ENCODE measurements around the gene L1TD1. TPM values are rescaled to one million over a fixed set of nuclear protein-coding genes. Genes with fewer than 3 reads are reported as not detected.
"Not testable (repeated sequence)": the region's sequence is repeated elsewhere in the genome, so short reads cannot be mapped to it uniquely, and the experiment has no call there.

L1TD1 gene
- total RNA-seq, 3 donors from 2014 or later, result 0.98 to 12.0 (median 1.4) TPM

DNA sequence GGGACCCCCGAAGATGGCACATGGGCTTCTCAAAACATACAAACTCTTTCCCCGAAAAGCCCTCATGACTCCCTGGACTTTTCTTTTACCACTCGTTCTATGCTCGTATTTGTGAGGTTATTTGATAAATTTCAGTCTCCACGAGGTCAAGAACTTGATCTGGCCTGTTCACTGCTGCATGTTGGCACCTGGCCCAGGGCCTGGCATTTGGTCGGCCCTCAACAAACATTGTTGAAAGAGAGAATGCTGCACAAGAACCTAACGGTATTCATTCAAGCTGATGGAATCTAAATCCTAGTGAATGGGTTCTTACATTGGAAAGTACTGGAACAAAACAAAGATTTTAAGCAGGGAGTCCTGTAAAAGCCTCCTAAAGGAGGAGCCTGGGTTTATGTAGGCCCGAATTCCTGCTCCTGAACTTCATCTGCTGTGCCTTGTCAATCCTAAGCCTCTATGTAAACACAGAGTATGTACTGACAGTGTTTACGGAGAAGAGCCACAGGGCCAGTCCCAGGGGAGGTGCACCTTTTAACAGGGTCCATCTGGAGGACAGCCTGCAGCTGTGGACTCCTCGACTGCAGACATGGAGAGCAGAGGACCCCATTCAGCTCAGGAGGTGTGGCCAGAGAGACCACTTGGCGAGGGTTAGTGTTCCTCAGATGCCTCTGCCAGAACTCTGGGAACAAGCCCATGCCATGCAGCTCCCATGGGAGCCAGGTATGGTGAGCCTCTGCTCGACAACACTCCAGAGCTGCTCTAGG is 46.9 kb downstream of the L1TD1 start:
- no peak for TF ChIP-seq CTCF (IDR thresholded peaks at IDR 0.05)
- Histone ChIP-seq H3K36me3 (ENCODE audit: low read depth) (no peaks in the 10 kb centered on the region), H3K4me3 (no peak overlapping the region), H3K4me1 (ENCODE audit: low read depth) (no peaks in the 10 kb centered on the region), H3K9me3 (no peaks in the 10 kb centered on the region)
- ATAC-seq, result peak; percentile 46
- peak in 2 of 3 donors; percentile 35 to 38 for DNase-seq
- intact Hi-C loops (cut with DNase I, micrococcal nuclease), result no loop called here

GRCh38 chr1:62244380-62244779 is 49.7 kb downstream of the L1TD1 start:
- H3K36me3 ChIP-seq (ENCODE audit: low read depth); ATAC-seq: not testable (repeated sequence)

DNA sequence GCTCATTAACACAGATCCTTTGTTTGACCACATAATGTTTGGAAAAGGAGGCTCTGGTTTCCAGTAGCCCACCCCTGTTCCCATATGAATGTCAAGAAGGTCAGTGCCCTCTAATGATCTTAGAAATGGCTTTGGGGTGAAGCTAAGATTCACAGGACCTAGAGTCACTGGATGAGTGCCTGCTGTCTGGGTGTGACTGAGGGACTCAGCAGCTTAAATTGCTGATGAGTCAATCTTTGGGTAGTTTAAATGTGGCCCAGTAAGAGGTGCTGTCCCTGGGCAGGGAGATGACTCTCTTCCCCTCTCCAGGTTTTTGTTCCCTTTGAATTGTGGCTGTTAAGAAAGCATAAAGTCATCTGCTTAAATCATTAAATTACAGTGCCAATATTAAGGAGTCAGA is 50.6 kb downstream of the L1TD1 start:
- H3K4me3 ChIP-seq, result no peak overlapping the region
- H3K36me3 ChIP-seq (ENCODE audit: low read depth), result no peaks in the 10 kb centered on the region
- ATAC-seq (no peak), DNase-seq (no peak)
- intact Hi-C loops (cut with DNase I, micrococcal nuclease), result no loop called here
- TF ChIP-seq CTCF (IDR thresholded peaks at IDR 0.05), result no peak
- H3K4me1 ChIP-seq (ENCODE audit: low read depth), result no peaks in the 10 kb centered on the region
- H3K9me3 ChIP-seq, result no peaks in the 10 kb centered on the region

More at GRCh38 chr1:62244380-62244779, 49.7 kb downstream of the L1TD1 start:
- intact Hi-C loops (cut with DNase I, micrococcal nuclease); H3K4me3 ChIP-seq; H3K4me1 ChIP-seq (ENCODE audit: low read depth); H3K9me3 ChIP-seq; DNase-seq: not testable (repeated sequence)

DNA sequence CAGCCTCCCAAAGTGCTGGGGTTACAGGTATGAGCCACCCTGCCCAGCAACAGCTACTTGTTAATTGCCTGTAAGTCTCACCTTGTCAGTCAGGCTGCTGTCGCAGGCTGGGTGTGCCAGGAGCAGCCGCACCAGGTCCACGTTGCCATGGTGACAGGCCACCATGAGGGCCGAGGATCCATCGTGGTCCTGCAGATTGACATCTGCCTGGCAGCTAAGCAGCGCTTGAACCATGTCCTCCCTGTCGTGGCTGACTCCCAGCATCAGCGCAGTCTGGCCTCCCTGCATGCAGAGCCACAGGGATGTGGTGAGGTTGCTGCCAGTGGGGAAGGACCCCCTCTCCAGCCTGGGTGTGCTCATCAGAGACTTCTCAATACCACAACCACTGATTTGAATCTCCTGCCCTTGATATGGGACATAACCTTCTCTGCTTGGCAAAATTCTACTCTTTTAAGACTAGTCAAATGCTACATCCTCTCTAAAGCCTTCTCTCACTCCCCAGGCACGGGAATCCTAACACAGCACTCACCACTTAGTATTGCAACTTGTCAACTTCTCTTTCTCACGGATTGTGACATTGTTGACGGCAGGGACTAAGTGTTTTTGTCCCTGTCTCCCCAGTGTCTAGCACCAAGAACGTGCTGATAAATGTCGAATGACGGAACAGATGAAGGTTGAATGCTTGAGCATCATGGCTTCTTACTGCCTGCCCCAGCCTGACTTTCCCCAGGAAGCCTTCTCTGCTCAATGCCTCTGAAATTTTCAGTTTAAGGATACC is 52.9 kb downstream of the L1TD1 start:
- intact Hi-C loops (cut with DNase I, micrococcal nuclease), result no loop called here
- no peaks in the 10 kb centered on the region for H3K4me1 ChIP-seq (ENCODE audit: low read depth)

DNA sequence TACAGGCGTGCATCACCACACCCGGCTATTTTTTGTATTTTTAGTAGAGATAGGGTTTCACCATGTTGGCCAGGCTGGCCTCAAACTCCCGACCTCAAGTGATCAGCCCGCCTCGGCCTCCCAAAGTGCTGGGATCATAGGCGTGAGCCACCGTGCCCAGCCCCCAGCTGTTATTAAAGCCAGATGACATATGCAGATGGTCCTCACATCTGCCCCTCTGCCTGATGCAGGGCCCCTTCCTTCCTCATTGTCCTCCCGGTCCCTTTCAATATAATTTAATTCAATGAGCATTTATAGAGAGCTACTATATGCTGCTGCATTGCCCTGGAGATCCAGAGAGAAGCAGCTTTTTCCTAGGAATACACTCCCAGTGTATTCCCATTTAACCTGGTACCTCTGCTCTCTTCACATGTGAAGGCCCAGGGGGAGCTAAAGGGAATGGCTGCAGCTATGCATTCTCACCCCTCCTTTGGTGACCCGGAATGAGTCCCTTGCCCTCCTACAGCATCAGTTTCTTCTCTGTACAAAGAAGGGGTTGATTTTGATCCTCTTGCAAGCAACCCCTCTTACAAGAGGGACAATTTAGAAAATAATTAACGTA is 55.6 kb downstream of the L1TD1 start:
- no peaks in the 10 kb centered on the region for H3K9me3 ChIP-seq
- DNase-seq, result no peak
- TF ChIP-seq CTCF (IDR thresholded peaks at IDR 0.05), result no peak
- intact Hi-C loops (cut with DNase I, micrococcal nuclease), result no loop called here
- H3K4me1 ChIP-seq (ENCODE audit: low read depth), result no peaks in the 10 kb centered on the region
- ATAC-seq, result no peak
- no peak overlapping the region for H3K4me3 ChIP-seq
- no peaks in the 10 kb centered on the region for H3K36me3 ChIP-seq (ENCODE audit: low read depth)

More for the DNA sequence above, 52.9 kb downstream of the L1TD1 start:
- H3K4me3 ChIP-seq, result no peak overlapping the region
- no peaks in the 10 kb centered on the region for H3K9me3 ChIP-seq
- TF ChIP-seq CTCF (IDR thresholded peaks at IDR 0.05), result no peak
- no peak for DNase-seq
- no peak for ATAC-seq
- no peaks in the 10 kb centered on the region for H3K36me3 ChIP-seq (ENCODE audit: low read depth)

- intact Hi-C loops (cut with DNase I, micrococcal nuclease), result no loop called here
- Histone ChIP-seq H3K9me3 (no peaks in the 10 kb centered on the region), H3K4me1 (ENCODE audit: low read depth) (no peaks in the 10 kb centered on the region), H3K36me3 (ENCODE audit: low read depth) (no peaks in the 10 kb centered on the region), H3K4me3 (no peak overlapping the region)
- TF ChIP-seq CTCF (IDR thresholded peaks at IDR 0.05), result no peak
- DNase-seq (no peak), ATAC-seq (no peak)
These were observed 64.9 kb downstream of the L1TD1 start for GRCh38 chr1:62259551-62259950.
